Right renal pelvis (tissue), 4 donors: ENCODE data around the gene CNOT3. TPM values are rescaled to one million over a fixed set of nuclear protein-coding genes. Genes with fewer than 3 reads are reported as not detected.

Experiments used
- DNase-seq, 4 donors: peaks; one replicate each; pipeline ENCODE4 v3.0.0-alpha.2; 2013; ENCODE audit warnings: low read depth in 4 of 4, low spot score in 3 of 4, missing footprints in 1 of 4
- polyA plus RNA-seq, 4 donors: library from polyadenylated mRNA; unstranded; fragments of 120-200 nt; gene quantifications; one replicate each; pipeline ENCODE4 v1.2.1, GENCODE V29; 2013; ENCODE audit not compliant: insufficient read length in 4 of 4

Gene CNOT3
- polyA plus RNA-seq, 4 donors = 61.5 to 76.2 (median 64.8) TPM

GRCh38 chr19:54145541-54146158 lies 8.1 kb downstream of the CNOT3 start:
- no peak for DNase-seq

GRCh38 chr19:54147676-54148075 lies 10.1 kb downstream of the CNOT3 start:
- DNase-seq = peak in 1 of 4 donors; percentile 53

GRCh38 chr19:54148158-54148557 lies 10.6 kb downstream of the CNOT3 start:
- no peak for DNase-seq

- no peak for DNase-seq
Measured at GRCh38 chr19:54149021-54149812, 11.7 kb downstream of the CNOT3 start.

GRCh38 chr19:54151362-54152035 lies 13.9 kb downstream of the CNOT3 start:
- no peak for DNase-seq

GRCh38 chr19:54152267-54152666 lies 14.7 kb downstream of the CNOT3 start:
- no peak for DNase-seq

- no peak for DNase-seq
Measured at GRCh38 chr19:54152878-54153524, 15.4 kb downstream of the CNOT3 start.

GRCh38 chr19:54153731-54154326 lies 16.3 kb downstream of the CNOT3 start:
- no peak for DNase-seq

GRCh38 chr19:54154603-54155345 lies 17.2 kb downstream of the CNOT3 start:
- no peak for DNase-seq

- no peak for DNase-seq
Measured at GRCh38 chr19:54155694-54156093, 18.1 kb downstream of the CNOT3 start.

- DNase-seq = no peak
Measured at GRCh38 chr19:54156490-54156889, 18.9 kb downstream of the CNOT3 start.

GRCh38 chr19:54156953-54157352 lies 19.4 kb downstream of the CNOT3 start:
- DNase-seq = no peak

GRCh38 chr19:54158812-54159351 lies 21.3 kb downstream of the CNOT3 start:
- no peak for DNase-seq

GRCh38 chr19:54159352-54160181 lies 22.0 kb downstream of the CNOT3 start, which contains the start of gene LENG1:
Gene LENG1 (minus strand): TSS chr19:54159721. CDS start chr19:54159695, 26 bp downstream.
- peak; percentile 98 to 100 (median 100) for DNase-seq

- DNase-seq = no peak
Measured at GRCh38 chr19:54160182-54160811, 22.7 kb downstream of the CNOT3 start.

GRCh38 chr19:54160854-54161253 lies 23.3 kb downstream of the CNOT3 start:
- no peak for DNase-seq

- DNase-seq = peak in 1 of 4 donors; percentile 60
Measured at GRCh38 chr19:54162241-54162805, 24.8 kb downstream of the CNOT3 start.

GRCh38 chr19:54162884-54163283 lies 25.3 kb downstream of the CNOT3 start:
- no peak for DNase-seq
